ENCODE data around the gene CAGE1.

DNA sequence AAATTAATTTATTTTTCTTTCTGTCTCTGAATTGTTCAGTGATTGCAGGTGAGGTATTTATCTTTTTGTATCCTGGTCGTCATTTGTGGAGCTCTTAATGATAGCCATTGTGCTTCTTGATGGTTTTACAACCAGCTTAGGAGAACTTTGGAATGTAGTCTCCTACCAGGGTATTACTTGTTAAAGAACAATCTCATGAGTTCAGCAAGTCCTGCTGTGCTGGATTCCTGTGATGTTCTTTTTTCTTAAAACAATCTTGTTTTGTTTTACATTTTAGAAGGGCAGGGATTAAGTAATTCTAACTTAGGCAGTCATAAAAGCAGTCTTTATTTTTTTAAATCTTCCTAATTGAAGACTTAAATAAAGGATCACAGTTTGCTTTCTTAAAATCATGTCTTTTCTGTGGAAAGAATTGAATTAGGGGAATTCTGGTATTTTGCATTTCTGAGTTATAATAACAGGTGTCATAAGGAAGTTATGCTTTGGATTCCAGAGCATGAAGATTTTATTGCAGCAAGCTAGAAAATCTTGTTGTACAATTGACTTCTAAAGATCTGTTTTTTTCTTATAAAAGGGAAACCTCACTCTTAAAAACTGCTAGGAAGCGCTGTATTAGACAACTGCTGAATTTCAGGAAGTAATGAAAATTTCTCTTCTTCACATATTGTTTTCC lies 23.7 kb upstream of the CAGE1 start:
- TF ChIP-seq, protein P1, sequence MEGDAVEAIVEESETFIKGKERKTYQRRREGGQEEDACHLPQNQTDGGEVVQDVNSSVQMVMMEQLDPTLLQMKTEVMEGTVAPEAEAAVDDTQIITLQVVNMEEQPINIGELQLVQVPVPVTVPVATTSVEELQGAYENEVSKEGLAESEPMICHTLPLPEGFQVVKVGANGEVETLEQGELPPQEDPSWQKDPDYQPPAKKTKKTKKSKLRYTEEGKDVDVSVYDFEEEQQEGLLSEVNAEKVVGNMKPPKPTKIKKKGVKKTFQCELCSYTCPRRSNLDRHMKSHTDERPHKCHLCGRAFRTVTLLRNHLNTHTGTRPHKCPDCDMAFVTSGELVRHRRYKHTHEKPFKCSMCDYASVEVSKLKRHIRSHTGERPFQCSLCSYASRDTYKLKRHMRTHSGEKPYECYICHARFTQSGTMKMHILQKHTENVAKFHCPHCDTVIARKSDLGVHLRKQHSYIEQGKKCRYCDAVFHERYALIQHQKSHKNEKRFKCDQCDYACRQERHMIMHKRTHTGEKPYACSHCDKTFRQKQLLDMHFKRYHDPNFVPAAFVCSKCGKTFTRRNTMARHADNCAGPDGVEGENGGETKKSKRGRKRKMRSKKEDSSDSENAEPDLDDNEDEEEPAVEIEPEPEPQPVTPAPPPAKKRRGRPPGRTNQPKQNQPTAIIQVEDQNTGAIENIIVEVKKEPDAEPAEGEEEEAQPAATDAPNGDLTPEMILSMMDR (IDR thresholded peaks at IDR 0.05), result no peak
- TF ChIP-seq POLR2AphosphoS5 (IDR thresholded peaks at IDR 0.05) (no peak), POLR2A (IDR thresholded peaks at IDR 0.05) (no peak)
